Measurements from ENCODE around the gene ARHGAP22. TPM values are rescaled to one million over a fixed set of nuclear protein-coding genes. Genes with fewer than 3 reads are reported as not detected.

The ARHGAP22 gene
- total RNA-seq, 1 experiment from 2014 or later, result 9.9 TPM

GRCh38 chr10:48594803-48595538 is 9.9 kb downstream of the ARHGAP22 start:
- ATAC-seq, result no peak
- no peaks in the 10 kb centered on the region for H3K79me2 ChIP-seq (ENCODE audit: insufficient read depth, low read length)
- H3K9me3 ChIP-seq (ENCODE audit: control insufficient read depth in 1 of 2, insufficient read depth in 1 of 2, low read depth in 1 of 2, low read length in 2 of 2), result no peaks in the 10 kb centered on the region

More at GRCh38 chr10:48594803-48595538, 9.9 kb downstream of the ARHGAP22 start:
- Histone ChIP-seq H3K4me1 (ENCODE audit: control insufficient read depth in 1 of 2, insufficient read depth in 2 of 2, low read length in 2 of 2) (0 out of 4 replicates have a peak, but pooled peaks cover 0 to 3% of the 10 kb centered on the region in 2 experiments), H3K9ac (ENCODE audit: low read length) (no peak overlapping the region), H3K4me3 (replicated peaks in 1 of 2; ENCODE audit: low read depth in 1 of 2, low read length in 2 of 2) (no peak overlapping the region), H3K27ac (ENCODE audit: low read depth, low read length) (no peak overlapping the region), H3K36me3 (ENCODE audit: control insufficient read depth in 1 of 2, insufficient read depth in 2 of 2, low read length in 2 of 2) (no peaks in the 10 kb centered on the region), H3K27me3 (ENCODE audit: insufficient read depth, low read length) (no peaks in the 10 kb centered on the region), H3K9me2 (ENCODE audit: insufficient read depth) (no peaks in the 10 kb centered on the region), H4K20me1 (ENCODE audit: insufficient read depth) (no peaks in the 10 kb centered on the region), H3K4me2 (ENCODE audit: low read length) (no peak overlapping the region), H2AFZ (ENCODE audit: low read depth, low read length, poor library complexity, severe bottlenecking) (no peak overlapping the region)
- ChIA-PET RAD21 (ENCODE audit: low non-redundant PET in 1 of 2, low total read pairs in 2 of 2, uncharacterized antibody in 2 of 2, unreplicated experiment in 2 of 2) (no interaction called here), POLR2A (no interaction called here), CTCF (interaction anchor here (1.1 to 1.4 kb wide), 2 partner anchors 13 kb away, joined by 3 to 6 read pairs; no protein-coding TSS in a partner anchor)
- intact Hi-C loops (cut with micrococcal nuclease), result no loop called here
- no TSS peak for BruUV-seq (replicated peaks)
- DNase-seq (ENCODE audit: low read depth, low spot score), result no peak
- TF ChIP-seq SIN3A (IDR thresholded peaks at IDR 0.05; ENCODE audit: low read depth) (no peak), CEBPB (IDR thresholded peaks at IDR 0.05; ENCODE audit: low read depth) (no peak), JUND (IDR thresholded peaks at IDR 0.05) (no peak), RAD21 (IDR thresholded peaks at IDR 0.05; ENCODE audit: low read depth) (no peak), EGR1 (IDR thresholded peaks at IDR 0.05; ENCODE audit: low read depth) (no peak), ZNF274 (IDR thresholded peaks at IDR 0.05; ENCODE audit: low read depth, low read length) (no peak), POLR2AphosphoS5 (IDR thresholded peaks at IDR 0.05; ENCODE audit: low read depth, low read length) (no peak), FOSL1 (IDR thresholded peaks at IDR 0.05; ENCODE audit: low read depth) (no peak), SRF (IDR thresholded peaks at IDR 0.05; ENCODE audit: low read depth) (no peak), SP1 (IDR thresholded peaks at IDR 0.05; ENCODE audit: low read depth) (no peak), ZBTB33 (IDR thresholded peaks at IDR 0.05; ENCODE audit: extremely low read depth, insufficient replicate concordance, low read length) (no peak), TCF7L2 (IDR thresholded peaks at IDR 0.05; ENCODE audit: borderline replicate concordance, extremely low read depth, insufficient read depth, insufficient read length) (no peak), YY1 (IDR thresholded peaks at IDR 0.05; ENCODE audit: extremely low read depth, insufficient replicate concordance, low read depth, low read length) (no peak)
- TF ChIP-seq, protein P1, sequence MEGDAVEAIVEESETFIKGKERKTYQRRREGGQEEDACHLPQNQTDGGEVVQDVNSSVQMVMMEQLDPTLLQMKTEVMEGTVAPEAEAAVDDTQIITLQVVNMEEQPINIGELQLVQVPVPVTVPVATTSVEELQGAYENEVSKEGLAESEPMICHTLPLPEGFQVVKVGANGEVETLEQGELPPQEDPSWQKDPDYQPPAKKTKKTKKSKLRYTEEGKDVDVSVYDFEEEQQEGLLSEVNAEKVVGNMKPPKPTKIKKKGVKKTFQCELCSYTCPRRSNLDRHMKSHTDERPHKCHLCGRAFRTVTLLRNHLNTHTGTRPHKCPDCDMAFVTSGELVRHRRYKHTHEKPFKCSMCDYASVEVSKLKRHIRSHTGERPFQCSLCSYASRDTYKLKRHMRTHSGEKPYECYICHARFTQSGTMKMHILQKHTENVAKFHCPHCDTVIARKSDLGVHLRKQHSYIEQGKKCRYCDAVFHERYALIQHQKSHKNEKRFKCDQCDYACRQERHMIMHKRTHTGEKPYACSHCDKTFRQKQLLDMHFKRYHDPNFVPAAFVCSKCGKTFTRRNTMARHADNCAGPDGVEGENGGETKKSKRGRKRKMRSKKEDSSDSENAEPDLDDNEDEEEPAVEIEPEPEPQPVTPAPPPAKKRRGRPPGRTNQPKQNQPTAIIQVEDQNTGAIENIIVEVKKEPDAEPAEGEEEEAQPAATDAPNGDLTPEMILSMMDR (IDR thresholded peaks at IDR 0.05 in 2 of 3, conservative IDR thresholded peaks at IDR 0.05 in 1 of 3; ENCODE audit: borderline replicate concordance in 1 of 3, insufficient read depth in 1 of 3, low read depth in 2 of 3, low read length in 2 of 3), result no peak
- TF ChIP-seq, protein P2, sequence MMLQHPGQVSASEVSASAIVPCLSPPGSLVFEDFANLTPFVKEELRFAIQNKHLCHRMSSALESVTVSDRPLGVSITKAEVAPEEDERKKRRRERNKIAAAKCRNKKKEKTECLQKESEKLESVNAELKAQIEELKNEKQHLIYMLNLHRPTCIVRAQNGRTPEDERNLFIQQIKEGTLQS (IDR thresholded peaks at IDR 0.05), result no peak

All from HCT116 (cell line).